ENCODE results near the gene CRADD.

The CRADD gene

DNA sequence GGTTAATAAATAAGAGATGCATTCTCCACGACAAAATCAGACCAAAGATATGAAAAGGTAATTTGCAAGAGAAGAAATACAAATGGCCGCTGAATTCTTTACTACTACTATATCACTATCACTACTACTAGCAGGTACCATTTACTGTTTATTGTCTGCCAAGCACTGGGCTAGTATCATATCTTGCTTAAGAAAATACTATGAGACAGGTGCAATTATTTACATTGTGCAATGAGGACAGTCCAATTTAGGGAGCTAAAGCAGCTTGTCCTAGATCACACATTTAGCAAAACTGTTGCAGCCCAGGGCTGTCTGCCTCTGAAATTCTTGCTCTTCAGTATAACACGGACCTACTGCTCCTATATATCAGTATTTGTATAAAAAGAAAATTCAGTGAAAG is 52.8 kb downstream of the CRADD start:
- H3K27me3 ChIP-seq (replicated peaks) = no peaks in the 10 kb centered on the region
- H3K36me3 ChIP-seq (replicated peaks) = no peaks in the 10 kb centered on the region
- in situ Hi-C loops (cut with HindIII; ENCODE audit: low pct_ligation_motif_present, low sequenced_read_pairs) = no loop called here
- DNase-seq = no peak
- TF ChIP-seq, protein P1, sequence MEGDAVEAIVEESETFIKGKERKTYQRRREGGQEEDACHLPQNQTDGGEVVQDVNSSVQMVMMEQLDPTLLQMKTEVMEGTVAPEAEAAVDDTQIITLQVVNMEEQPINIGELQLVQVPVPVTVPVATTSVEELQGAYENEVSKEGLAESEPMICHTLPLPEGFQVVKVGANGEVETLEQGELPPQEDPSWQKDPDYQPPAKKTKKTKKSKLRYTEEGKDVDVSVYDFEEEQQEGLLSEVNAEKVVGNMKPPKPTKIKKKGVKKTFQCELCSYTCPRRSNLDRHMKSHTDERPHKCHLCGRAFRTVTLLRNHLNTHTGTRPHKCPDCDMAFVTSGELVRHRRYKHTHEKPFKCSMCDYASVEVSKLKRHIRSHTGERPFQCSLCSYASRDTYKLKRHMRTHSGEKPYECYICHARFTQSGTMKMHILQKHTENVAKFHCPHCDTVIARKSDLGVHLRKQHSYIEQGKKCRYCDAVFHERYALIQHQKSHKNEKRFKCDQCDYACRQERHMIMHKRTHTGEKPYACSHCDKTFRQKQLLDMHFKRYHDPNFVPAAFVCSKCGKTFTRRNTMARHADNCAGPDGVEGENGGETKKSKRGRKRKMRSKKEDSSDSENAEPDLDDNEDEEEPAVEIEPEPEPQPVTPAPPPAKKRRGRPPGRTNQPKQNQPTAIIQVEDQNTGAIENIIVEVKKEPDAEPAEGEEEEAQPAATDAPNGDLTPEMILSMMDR (IDR thresholded peaks at IDR 0.05; ENCODE audit: low read depth, low read length, missing control alignments) = no peak
- no peak overlapping the region for H3K27ac ChIP-seq
- no peak overlapping the region for H3K4me3 ChIP-seq (ENCODE audit: low read depth, low read length)

DNA sequence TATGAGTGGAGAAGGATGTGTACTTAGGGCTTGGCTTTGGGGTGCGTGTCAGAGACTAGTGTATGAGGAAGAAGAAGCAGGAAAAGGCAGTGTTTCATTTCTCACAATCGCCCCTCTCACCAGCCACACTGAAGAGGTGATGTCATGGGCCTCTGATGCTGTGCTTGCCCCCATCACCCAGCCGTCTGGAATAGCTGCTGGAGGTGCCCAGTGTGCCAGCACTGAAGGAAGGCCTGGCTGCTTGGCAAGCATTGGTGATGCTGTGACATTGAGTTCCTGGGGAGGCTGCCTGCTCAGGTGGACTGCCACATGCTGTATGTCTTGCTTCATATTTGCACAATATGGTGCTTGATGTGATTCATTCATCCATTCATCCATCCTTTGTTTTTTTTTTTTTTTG is 56.2 kb downstream of the CRADD start:
- in situ Hi-C loops (cut with HindIII; ENCODE audit: low pct_ligation_motif_present, low sequenced_read_pairs) = no loop called here
- no peaks in the 10 kb centered on the region for H3K27me3 ChIP-seq (replicated peaks)
- no peak for DNase-seq

DNA sequence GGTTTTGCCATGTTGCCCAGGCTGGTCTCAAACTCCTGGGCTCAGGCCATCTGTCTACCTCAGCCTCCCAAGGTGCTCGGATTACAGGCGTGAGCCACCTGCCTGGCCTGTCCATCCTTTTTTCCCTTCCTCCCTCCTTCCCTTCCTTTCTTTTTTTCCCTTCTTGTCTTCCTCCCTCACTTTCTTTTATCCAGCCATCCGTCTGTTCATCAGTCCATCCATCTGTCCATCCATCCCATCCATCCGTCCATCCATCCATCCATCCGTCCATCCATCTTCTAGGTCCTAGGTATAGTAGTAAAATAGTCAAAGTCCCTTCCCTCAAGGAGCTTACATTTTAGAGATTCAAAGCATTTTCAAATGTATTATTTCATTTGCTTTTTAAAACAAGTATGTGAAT is 56.8 kb downstream of the CRADD start:
- in situ Hi-C loops (cut with HindIII; ENCODE audit: low pct_ligation_motif_present, low sequenced_read_pairs) = no loop called here
- H3K27me3 ChIP-seq (replicated peaks) = no peaks in the 10 kb centered on the region
- H3K36me3 ChIP-seq (replicated peaks) = no peaks in the 10 kb centered on the region
- DNase-seq = no peak
- H3K27ac ChIP-seq = no peak overlapping the region
- no peak overlapping the region for H3K4me3 ChIP-seq (ENCODE audit: low read depth, low read length)
- TF ChIP-seq, protein P1 (IDR thresholded peaks at IDR 0.05; ENCODE audit: low read depth, low read length, missing control alignments) = no peak

More for the DNA sequence above, 56.2 kb downstream of the CRADD start:
- H3K27ac ChIP-seq = no peak overlapping the region
- H3K36me3 ChIP-seq (replicated peaks) = no peaks in the 10 kb centered on the region
- H3K4me3 ChIP-seq (ENCODE audit: low read depth, low read length) = no peak overlapping the region
- TF ChIP-seq, protein P1 (IDR thresholded peaks at IDR 0.05; ENCODE audit: low read depth, low read length, missing control alignments) = no peak

DNA sequence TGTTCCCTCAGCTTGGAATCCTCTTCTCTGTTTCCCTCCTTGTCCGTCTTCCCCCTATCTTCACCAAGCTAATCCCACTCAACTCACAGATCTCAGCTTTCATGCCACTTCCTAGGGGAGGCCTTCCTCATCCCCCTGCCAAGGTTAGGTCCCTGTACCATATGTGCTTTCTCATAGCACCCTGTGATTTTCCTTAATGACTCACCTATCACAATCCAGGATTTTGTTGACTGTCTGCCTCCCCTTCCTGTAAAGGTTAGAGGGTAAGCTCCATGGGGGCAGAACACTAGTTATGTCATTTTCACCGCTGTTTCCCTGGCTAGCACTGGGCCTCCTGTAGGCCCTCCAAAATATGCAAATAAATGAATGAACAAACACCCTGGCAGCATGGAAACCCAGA is 57.6 kb downstream of the CRADD start:
- in situ Hi-C loops (cut with HindIII; ENCODE audit: low pct_ligation_motif_present, low sequenced_read_pairs) = no loop called here
- Histone ChIP-seq H3K27me3 (replicated peaks) (no peaks in the 10 kb centered on the region), H3K27ac (no peak overlapping the region), H3K36me3 (replicated peaks) (no peaks in the 10 kb centered on the region), H3K4me3 (ENCODE audit: low read depth, low read length) (no peak overlapping the region)
- TF ChIP-seq, protein P1 (IDR thresholded peaks at IDR 0.05; ENCODE audit: low read depth, low read length, missing control alignments) = no peak
- DNase-seq = no peak

DNA sequence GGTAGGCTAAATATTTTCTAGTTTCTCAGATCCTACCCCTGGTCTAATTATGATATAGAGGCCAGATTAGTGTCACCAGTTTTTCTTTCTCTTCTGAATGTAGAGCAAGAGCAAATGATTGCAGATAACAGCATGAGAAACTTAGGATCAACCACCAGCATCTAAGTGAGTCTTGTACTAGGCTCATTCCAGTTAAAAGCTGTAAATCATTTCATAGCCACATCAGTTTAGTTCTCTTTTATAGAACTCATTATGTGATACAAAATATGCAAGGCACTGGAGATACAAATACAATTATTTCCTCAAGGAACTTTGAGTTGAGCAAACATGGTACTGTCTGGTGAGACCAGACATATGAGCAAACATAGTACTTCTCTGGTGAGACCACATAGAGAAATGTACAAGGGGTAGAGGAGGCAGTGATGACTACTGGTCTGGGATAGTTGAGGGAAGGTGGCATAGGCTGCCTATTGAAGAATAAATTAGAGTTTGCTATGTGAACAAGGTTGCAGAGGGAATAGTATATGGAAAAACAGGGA is 59.5 kb downstream of the CRADD start:
- no peak overlapping the region for H3K27ac ChIP-seq
- no peaks in the 10 kb centered on the region for H3K27me3 ChIP-seq (replicated peaks)
- no peak overlapping the region for H3K4me3 ChIP-seq (ENCODE audit: low read depth, low read length)
- DNase-seq = no peak
- TF ChIP-seq, protein P1 (IDR thresholded peaks at IDR 0.05; ENCODE audit: low read depth, low read length, missing control alignments) = no peak
- H3K36me3 ChIP-seq (replicated peaks) = no peaks in the 10 kb centered on the region
- in situ Hi-C loops (cut with HindIII; ENCODE audit: low pct_ligation_motif_present, low sequenced_read_pairs) = no loop called here

Data from brain microvascular endothelial cell (primary cell).